WTC11 (cell line): Measurements from ENCODE around the gene TBC1D17. TPM values are rescaled to one million over a fixed set of nuclear protein-coding genes. Genes with fewer than 3 reads are reported as not detected.

Experiments
- ATAC-seq: fragments of 200-7000 bp; cut with Tn5 transposase; 2 replicates; pipeline ENCODE4 v1.10.0; 2021; ENCODE audit warnings: mild to moderate bottlenecking, moderate library complexity
- CTCF ChIA-PET: fragments of 300-600 bp; sonication (Branson Sonifier 250); formaldehyde crosslinking; loops from one replicate; lab custom pipeline; 2021; ENCODE audit warnings: antibody characterized with exemption; lab: Charles Lee
- POLR2A ChIA-PET: fragments of 350-600 bp; sonication (Branson Sonifier 250); formaldehyde crosslinking; loops from one replicate; lab custom pipeline; 2021; ENCODE audit warnings: antibody characterized with exemption; lab: Charles Lee
- DNase-seq: peaks from one replicate; pipeline ENCODE4 v3.0.0; 2021; ENCODE audit warnings: low spot score
- H3K27ac Mint-ChIP-seq: 2 replicates; pipeline ENCODE4 v1.8.0; 2021; ENCODE audit warnings: mixed read lengths
- H3K27me3 Mint-ChIP-seq: 2 replicates; pipeline ENCODE4 v1.8.0; 2021; ENCODE audit warnings: low read depth, mild to moderate bottlenecking, moderate library complexity, mixed read lengths
- H3K36me3 Mint-ChIP-seq: 2 replicates; pipeline ENCODE4 v1.8.0; 2021; ENCODE audit warnings: mixed read lengths
- H3K4me1 Mint-ChIP-seq: 2 replicates; pipeline ENCODE4 v1.8.0; 2022; ENCODE audit warnings: mixed read lengths
- H3K4me3 Mint-ChIP-seq: 2 replicates; pipeline ENCODE4 v1.8.0; 2021; ENCODE audit warnings: mild to moderate bottlenecking, moderate library complexity, mixed read lengths
- H3K9me3 Mint-ChIP-seq: 2 replicates; pipeline ENCODE4 v1.8.0; 2021; ENCODE audit warnings: mixed read lengths
- CBFB ChIP-seq: sonication (generic); formaldehyde crosslinking; IDR thresholded peaks from 2 replicates; pipeline ENCODE4 v1.8.1; 2022; ENCODE audit warnings: mild to moderate bottlenecking, low read depth, missing genetic modification reagents
- CREM ChIP-seq: sonication (generic); formaldehyde crosslinking; IDR thresholded peaks from 2 replicates; pipeline ENCODE4 v1.8.1; 2022; ENCODE audit warnings: mild to moderate bottlenecking, missing genetic modification reagents, moderate library complexity
- FOXP4 ChIP-seq: sonication (generic); formaldehyde crosslinking; IDR thresholded peaks from 2 replicates; pipeline ENCODE4 v1.8.0; 2022; ENCODE audit warnings: mild to moderate bottlenecking, missing genetic modification reagents
- GABPB1 ChIP-seq: sonication (generic); formaldehyde crosslinking; IDR thresholded peaks from 2 replicates; pipeline ENCODE4 v1.8.1; 2023; ENCODE audit warnings: mild to moderate bottlenecking, missing genetic modification reagents
- GRHL2 ChIP-seq: fragments of 250-450 bp; sonication (Bioruptor Pico); IDR thresholded peaks from 2 replicates; pipeline ENCODE4 v1.8.0; 2022; ENCODE audit warnings: mild to moderate bottlenecking, moderate library complexity; ENCODE audit not compliant: insufficient replicate concordance, severe bottlenecking
- GTF2I ChIP-seq: fragments of 250-450 bp; sonication (Bioruptor Pico); conservative IDR thresholded peaks from 2 replicates; pipeline ENCODE4 v1.4.0; 2021; ENCODE audit warnings: mild to moderate bottlenecking
- HMGXB4 ChIP-seq: sonication (generic); formaldehyde crosslinking; IDR thresholded peaks from 2 replicates; pipeline ENCODE4 v1.8.1; 2023; ENCODE audit warnings: mild to moderate bottlenecking, moderate library complexity, missing genetic modification reagents
- NFYB ChIP-seq: sonication (generic); formaldehyde crosslinking; conservative IDR thresholded peaks from 2 replicates; pipeline ENCODE4 v1.8.0; 2022; ENCODE audit warnings: low read depth, missing genetic modification reagents
- OVOL2 ChIP-seq: fragments of 250-450 bp; sonication (Bioruptor Pico); IDR thresholded peaks from 2 replicates; pipeline ENCODE4 v1.9.0; 2021; ENCODE audit warnings: mild to moderate bottlenecking, borderline replicate concordance
- SMAD4 ChIP-seq: sonication (generic); formaldehyde crosslinking; IDR thresholded peaks from 2 replicates; pipeline ENCODE4 v1.8.0; 2022; ENCODE audit warnings: mild to moderate bottlenecking, missing genetic modification reagents
- USF1 ChIP-seq: sonication (generic); formaldehyde crosslinking; IDR thresholded peaks from 2 replicates; pipeline ENCODE4 v1.8.0; 2022; ENCODE audit warnings: mild to moderate bottlenecking, missing genetic modification reagents
- ZMAT4 ChIP-seq: fragments of 250-450 bp; sonication (Bioruptor Pico); IDR thresholded peaks from 2 replicates; pipeline ENCODE4 v1.9.0; 2021; ENCODE audit warnings: mild to moderate bottlenecking
- ZNF232 ChIP-seq: sonication (generic); formaldehyde crosslinking; IDR thresholded peaks from 2 replicates; pipeline ENCODE4 v1.8.0; 2022; ENCODE audit warnings: mild to moderate bottlenecking, missing genetic modification reagents
- ZNF396 ChIP-seq: fragments of 250-450 bp; sonication (Bioruptor Pico); IDR thresholded peaks from 2 replicates; pipeline ENCODE4 v1.8.0; 2021; ENCODE audit warnings: mild to moderate bottlenecking, moderate library complexity, borderline replicate concordance
- ZNF671 ChIP-seq: fragments of 250-450 bp; sonication (Bioruptor Pico); IDR thresholded peaks from 2 replicates; pipeline ENCODE4 v1.8.0; 2021; ENCODE audit warnings: mild to moderate bottlenecking
- total RNA-seq: library from RNA; stranded (reverse); gene quantifications from 3 replicates; pipeline ENCODE4 v1.2.3, GENCODE V29; 2021
- TF ChIP-seq, protein P1 (sequence below): fragments of 250-450 bp; sonication (Bioruptor Pico); IDR thresholded peaks from 2 replicates; pipeline ENCODE4 v1.9.0; 2021; ENCODE audit warnings: moderate library complexity, mild to moderate bottlenecking, inconsistent platforms, borderline replicate concordance
- TF ChIP-seq, protein P2 (sequence below): sonication (generic); formaldehyde crosslinking; IDR thresholded peaks from 2 replicates; pipeline ENCODE4 v1.8.0; 2023; ENCODE audit warnings: mild to moderate bottlenecking, missing genetic modification reagents
- TF ChIP-seq, protein P3 (sequence below): fragments of 250-450 bp; sonication (Bioruptor Pico); IDR thresholded peaks from 2 replicates; pipeline ENCODE4 v1.8.0; 2021; ENCODE audit warnings: mild to moderate bottlenecking
- TF ChIP-seq, protein P4 (sequence below): sonication (generic); formaldehyde crosslinking; IDR thresholded peaks from 2 replicates; pipeline ENCODE4 v1.8.1; 2023; ENCODE audit warnings: mild to moderate bottlenecking, missing genetic modification reagents, moderate library complexity

The TBC1D17 gene
- total RNA-seq, 1 experiment from 2014 or later: 52.8 TPM

GRCh38 chr19:49858088-49858985 is 19.2 kb upstream of the TBC1D17 start:
- Mint-ChIP-seq H3K27ac (no peak overlapping the region), H3K27me3 (no peaks in the 10 kb centered on the region; the same call in 1 of the 2 replicates), H3K4me1 (peaks cover 14% of the 10 kb centered on the region), H3K36me3 (peaks cover 23% of the 10 kb centered on the region), H3K9me3 (no peaks in the 10 kb centered on the region), H3K4me3 (no peak overlapping the region)
- DNase-seq: no peak
- ATAC-seq: no peak
- no peak for TF ChIP-seq CBFB (CRISPR knock-in tag)
- TF ChIP-seq ZMAT4: no peak
- no peak for TF ChIP-seq ZNF232 (CRISPR knock-in tag)
- 0 out of 2 replicates have a peak, but pooled peaks have one; percentile 8 for TF ChIP-seq CREM (CRISPR knock-in tag)
- TF ChIP-seq, protein P1, sequence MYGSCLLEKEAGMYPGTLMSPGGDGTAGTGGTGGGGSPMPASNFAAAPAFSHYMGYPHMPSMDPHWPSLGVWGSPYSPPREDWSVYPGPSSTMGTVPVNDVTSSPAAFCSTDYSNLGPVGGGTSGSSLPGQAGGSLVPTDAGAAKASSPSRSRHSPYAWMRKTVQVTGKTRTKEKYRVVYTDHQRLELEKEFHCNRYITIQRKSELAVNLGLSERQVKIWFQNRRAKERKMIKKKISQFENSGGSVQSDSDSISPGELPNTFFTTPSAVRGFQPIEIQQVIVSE (CRISPR knock-in tag): no peak
- TF ChIP-seq GABPB1 (CRISPR knock-in tag): no peak
- TF ChIP-seq USF1: no peak
- no peak for TF ChIP-seq HMGXB4 (CRISPR knock-in tag)
- TF ChIP-seq ZNF671 (CRISPR knock-in tag): peak; percentile 52; the same call in 1 of the 2 replicates
- TF ChIP-seq, protein P2, sequence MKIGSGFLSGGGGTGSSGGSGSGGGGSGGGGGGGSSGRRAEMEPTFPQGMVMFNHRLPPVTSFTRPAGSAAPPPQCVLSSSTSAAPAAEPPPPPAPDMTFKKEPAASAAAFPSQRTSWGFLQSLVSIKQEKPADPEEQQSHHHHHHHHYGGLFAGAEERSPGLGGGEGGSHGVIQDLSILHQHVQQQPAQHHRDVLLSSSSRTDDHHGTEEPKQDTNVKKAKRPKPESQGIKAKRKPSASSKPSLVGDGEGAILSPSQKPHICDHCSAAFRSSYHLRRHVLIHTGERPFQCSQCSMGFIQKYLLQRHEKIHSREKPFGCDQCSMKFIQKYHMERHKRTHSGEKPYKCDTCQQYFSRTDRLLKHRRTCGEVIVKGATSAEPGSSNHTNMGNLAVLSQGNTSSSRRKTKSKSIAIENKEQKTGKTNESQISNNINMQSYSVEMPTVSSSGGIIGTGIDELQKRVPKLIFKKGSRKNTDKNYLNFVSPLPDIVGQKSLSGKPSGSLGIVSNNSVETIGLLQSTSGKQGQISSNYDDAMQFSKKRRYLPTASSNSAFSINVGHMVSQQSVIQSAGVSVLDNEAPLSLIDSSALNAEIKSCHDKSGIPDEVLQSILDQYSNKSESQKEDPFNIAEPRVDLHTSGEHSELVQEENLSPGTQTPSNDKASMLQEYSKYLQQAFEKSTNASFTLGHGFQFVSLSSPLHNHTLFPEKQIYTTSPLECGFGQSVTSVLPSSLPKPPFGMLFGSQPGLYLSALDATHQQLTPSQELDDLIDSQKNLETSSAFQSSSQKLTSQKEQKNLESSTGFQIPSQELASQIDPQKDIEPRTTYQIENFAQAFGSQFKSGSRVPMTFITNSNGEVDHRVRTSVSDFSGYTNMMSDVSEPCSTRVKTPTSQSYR: 0 out of 2 replicates have a peak, but pooled peaks have one; percentile 22
- TF ChIP-seq, protein P3, sequence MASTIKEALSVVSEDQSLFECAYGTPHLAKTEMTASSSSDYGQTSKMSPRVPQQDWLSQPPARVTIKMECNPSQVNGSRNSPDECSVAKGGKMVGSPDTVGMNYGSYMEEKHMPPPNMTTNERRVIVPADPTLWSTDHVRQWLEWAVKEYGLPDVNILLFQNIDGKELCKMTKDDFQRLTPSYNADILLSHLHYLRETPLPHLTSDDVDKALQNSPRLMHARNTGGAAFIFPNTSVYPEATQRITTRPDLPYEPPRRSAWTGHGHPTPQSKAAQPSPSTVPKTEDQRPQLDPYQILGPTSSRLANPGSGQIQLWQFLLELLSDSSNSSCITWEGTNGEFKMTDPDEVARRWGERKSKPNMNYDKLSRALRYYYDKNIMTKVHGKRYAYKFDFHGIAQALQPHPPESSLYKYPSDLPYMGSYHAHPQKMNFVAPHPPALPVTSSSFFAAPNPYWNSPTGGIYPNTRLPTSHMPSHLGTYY (CRISPR knock-in tag): no peak
- no peak for TF ChIP-seq ZNF396 (CRISPR knock-in tag)
- no peak for TF ChIP-seq GRHL2 (CRISPR knock-in tag)
- no peak for TF ChIP-seq OVOL2 (CRISPR knock-in tag)
- TF ChIP-seq, protein P4, sequence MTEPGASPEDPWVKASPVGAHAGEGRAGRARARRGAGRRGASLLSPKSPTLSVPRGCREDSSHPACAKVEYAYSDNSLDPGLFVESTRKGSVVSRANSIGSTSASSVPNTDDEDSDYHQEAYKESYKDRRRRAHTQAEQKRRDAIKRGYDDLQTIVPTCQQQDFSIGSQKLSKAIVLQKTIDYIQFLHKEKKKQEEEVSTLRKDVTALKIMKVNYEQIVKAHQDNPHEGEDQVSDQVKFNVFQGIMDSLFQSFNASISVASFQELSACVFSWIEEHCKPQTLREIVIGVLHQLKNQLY: 0 out of 2 replicates have a peak, but pooled peaks have one; percentile 21
- TF ChIP-seq GTF2I (CRISPR knock-in tag): no peak
- no peak for TF ChIP-seq SMAD4 (CRISPR knock-in tag)
- no peak for TF ChIP-seq FOXP4
- TF ChIP-seq NFYB (CRISPR knock-in tag): no peak
- ChIA-PET CTCF (interaction anchor here (0.6 to 2.1 kb wide), 3 partner anchors 8 to 45 kb away, joined by 3 to 6 read pairs (median 5); partner anchors contain the start of gene FUZ), POLR2A (interaction anchor here (0.5 to 2.4 kb wide), 5 partner anchors 8 to 365 kb away, joined by 3 to 7 read pairs (median 4); partner anchors contain the start of gene PNKP)
